ENCODE results near the gene PTPRS.

PTPRS gene

DNA sequence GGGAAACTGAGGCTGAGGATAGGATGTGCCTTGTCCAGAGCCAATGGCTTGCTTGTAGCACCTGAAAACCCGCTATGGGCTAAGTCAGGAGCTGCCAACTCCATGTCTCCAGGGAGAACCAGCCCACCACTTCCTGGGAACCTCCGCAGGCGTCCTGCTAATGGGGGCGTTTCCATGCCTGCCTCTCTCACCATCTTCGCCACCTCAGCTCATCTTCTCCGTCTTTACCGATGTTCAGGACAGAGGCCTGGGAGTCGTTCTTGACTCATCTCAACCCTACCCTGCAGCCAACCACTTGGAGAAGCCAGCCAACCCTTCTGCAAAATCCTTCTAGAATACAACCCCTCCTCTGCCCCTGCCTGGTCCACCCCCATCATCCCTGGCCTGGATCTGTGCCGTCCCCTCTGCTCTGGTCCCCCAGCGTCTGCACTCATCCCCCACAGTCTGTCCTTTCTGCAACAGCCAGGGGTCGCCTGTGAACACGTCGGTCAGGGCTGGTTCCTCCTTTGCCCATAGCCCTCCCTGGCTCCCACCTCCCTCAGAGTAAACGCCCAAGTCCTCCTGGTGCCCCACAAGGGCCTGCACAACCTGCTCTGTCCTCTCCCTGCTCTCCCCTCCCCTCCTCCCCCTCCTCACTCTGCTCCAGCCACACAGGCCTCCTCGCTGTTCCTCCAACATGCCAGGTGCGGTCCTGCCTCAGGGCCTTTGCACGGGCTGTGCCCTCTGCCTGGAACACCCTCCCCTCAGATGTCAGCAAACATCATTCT is 31.0 kb downstream of the PTPRS start:
- ChIA-PET POLR2A (interaction anchor here (0.5 to 3.0 kb wide), 3 partner anchors 17 to 34 kb away, joined by 4 to 11 read pairs (median 4); no protein-coding TSS in a partner anchor), CTCF (no interaction called here)
- Histone ChIP-seq H3K4me1 (ENCODE audit: control insufficient read depth, insufficient read depth, low read length) (peaks cover 5% of the 10 kb centered on the region; the same call in 1 of the 2 replicates), H3K9me3 (ENCODE audit: control insufficient read depth, insufficient read depth, low read depth, low read length) (no peaks in the 10 kb centered on the region), H3K27ac (ENCODE audit: extremely low read depth, low read depth, low read length) (no peak overlapping the region), H3K4me3 (ENCODE audit: low read depth, low read length) (no peak overlapping the region), H3K36me3 (ENCODE audit: control insufficient read depth in 2 of 2, insufficient read depth in 1 of 2, low read length in 2 of 2) (no peaks in the 10 kb centered on the region)
- TF ChIP-seq ZNF341 (tag by site-specific recombination; IDR thresholded peaks at IDR 0.05; ENCODE audit: low read depth) = peak; percentile 86
- no peak for TF ChIP-seq ZNF837 (tag by site-specific recombination; IDR thresholded peaks at IDR 0.05)
- TF ChIP-seq ZNF704 (tag by site-specific recombination; IDR thresholded peaks at IDR 0.05) = no peak
- TF ChIP-seq GLI4 (tag by site-specific recombination; IDR thresholded peaks at IDR 0.05) = no peak
- TF ChIP-seq, protein P1, sequence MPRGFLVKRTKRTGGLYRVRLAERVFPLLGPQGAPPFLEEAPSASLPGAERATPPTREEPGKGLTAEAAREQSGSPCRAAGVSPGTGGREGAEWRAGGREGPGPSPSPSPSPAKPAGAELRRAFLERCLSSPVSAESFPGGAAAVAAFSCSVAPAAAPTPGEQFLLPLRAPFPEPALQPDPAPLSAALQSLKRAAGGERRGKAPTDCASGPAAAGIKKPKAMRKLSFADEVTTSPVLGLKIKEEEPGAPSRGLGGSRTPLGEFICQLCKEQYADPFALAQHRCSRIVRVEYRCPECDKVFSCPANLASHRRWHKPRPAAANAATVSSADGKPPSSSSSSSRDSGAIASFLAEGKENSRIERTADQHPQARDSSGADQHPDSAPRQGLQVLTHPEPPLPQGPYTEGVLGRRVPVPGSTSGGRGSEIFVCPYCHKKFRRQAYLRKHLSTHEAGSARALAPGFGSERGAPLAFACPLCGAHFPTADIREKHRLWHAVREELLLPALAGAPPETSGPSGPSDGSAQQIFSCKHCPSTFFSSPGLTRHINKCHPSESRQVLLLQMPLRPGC (tag by site-specific recombination; IDR thresholded peaks at IDR 0.05) = no peak
- TF ChIP-seq KLF9 (tag by site-specific recombination; IDR thresholded peaks at IDR 0.05; ENCODE audit: low read depth) = no peak
- TF ChIP-seq ZFHX2 (tag by site-specific recombination; conservative IDR thresholded peaks at IDR 0.05) = peak; percentile 15; the same call in 1 of the 2 replicates
- no peak for TF ChIP-seq ZNF202 (tag by site-specific recombination; IDR thresholded peaks at IDR 0.05; ENCODE audit: borderline replicate concordance)
- TF ChIP-seq ZNF184 (tag by site-specific recombination; IDR thresholded peaks at IDR 0.05) = no peak
- TF ChIP-seq ZNF518A (tag by site-specific recombination; conservative IDR thresholded peaks at IDR 0.05; ENCODE audit: low read depth) = no peak
- no peak for TF ChIP-seq ZNF423 (tag by site-specific recombination; IDR thresholded peaks at IDR 0.05)
- no peak for TF ChIP-seq ZNF585B (tag by site-specific recombination; IDR thresholded peaks at IDR 0.05)
- TF ChIP-seq GLI2 (tag by site-specific recombination; IDR thresholded peaks at IDR 0.05; ENCODE audit: borderline replicate concordance, low read depth) = no peak
- no peak for TF ChIP-seq ZNF335 (tag by site-specific recombination; conservative IDR thresholded peaks at IDR 0.05)
- TF ChIP-seq ZNF16 (tag by site-specific recombination; IDR thresholded peaks at IDR 0.05; ENCODE audit: low read depth) = peak; percentile 80
- TF ChIP-seq ZNF549 (tag by site-specific recombination; IDR thresholded peaks at IDR 0.05) = no peak
- TF ChIP-seq ZNF140 (tag by site-specific recombination; IDR thresholded peaks at IDR 0.05) = no peak
- TF ChIP-seq ZNF266 (tag by site-specific recombination; IDR thresholded peaks at IDR 0.05; ENCODE audit: low read depth) = no peak
- TF ChIP-seq ZNF311 (tag by site-specific recombination; IDR thresholded peaks at IDR 0.05; ENCODE audit: borderline replicate concordance) = no peak
- TF ChIP-seq ZBTB1 (tag by site-specific recombination; IDR thresholded peaks at IDR 0.05) = no peak
- TF ChIP-seq ZNF221 (tag by site-specific recombination; IDR thresholded peaks at IDR 0.05; ENCODE audit: borderline replicate concordance) = no peak
- 0 out of 2 replicates have a peak, but pooled peaks have one; percentile 13 for TF ChIP-seq SP7 (tag by site-specific recombination; IDR thresholded peaks at IDR 0.05)
- no peak for TF ChIP-seq ZNF239 (tag by site-specific recombination; IDR thresholded peaks at IDR 0.05)
- no peak for TF ChIP-seq ZNF274 (IDR thresholded peaks at IDR 0.05; ENCODE audit: low read length)
- no peak for TF ChIP-seq ZNF274 (tag by site-specific recombination; IDR thresholded peaks at IDR 0.05; ENCODE audit: borderline replicate concordance)
- no peak for TF ChIP-seq ZNF133 (tag by site-specific recombination; IDR thresholded peaks at IDR 0.05)
- TF ChIP-seq ZNF785 (tag by site-specific recombination; IDR thresholded peaks at IDR 0.05) = no peak
- TF ChIP-seq, protein P2, sequence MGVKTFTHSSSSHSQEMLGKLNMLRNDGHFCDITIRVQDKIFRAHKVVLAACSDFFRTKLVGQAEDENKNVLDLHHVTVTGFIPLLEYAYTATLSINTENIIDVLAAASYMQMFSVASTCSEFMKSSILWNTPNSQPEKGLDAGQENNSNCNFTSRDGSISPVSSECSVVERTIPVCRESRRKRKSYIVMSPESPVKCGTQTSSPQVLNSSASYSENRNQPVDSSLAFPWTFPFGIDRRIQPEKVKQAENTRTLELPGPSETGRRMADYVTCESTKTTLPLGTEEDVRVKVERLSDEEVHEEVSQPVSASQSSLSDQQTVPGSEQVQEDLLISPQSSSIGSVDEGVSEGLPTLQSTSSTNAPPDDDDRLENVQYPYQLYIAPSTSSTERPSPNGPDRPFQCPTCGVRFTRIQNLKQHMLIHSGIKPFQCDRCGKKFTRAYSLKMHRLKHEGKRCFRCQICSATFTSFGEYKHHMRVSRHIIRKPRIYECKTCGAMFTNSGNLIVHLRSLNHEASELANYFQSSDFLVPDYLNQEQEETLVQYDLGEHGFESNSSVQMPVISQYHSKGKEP (tag by site-specific recombination; IDR thresholded peaks at IDR 0.05) = no peak
- 0 out of 2 replicates have a peak, but pooled peaks have one; percentile 9 for TF ChIP-seq ZNF548 (tag by site-specific recombination; IDR thresholded peaks at IDR 0.05)
